HG03520 (cell line): ENCODE measurements around the gene NCAPG.
"Not testable (repeated sequence)": the region's sequence is repeated elsewhere in the genome, so short reads cannot be mapped to it uniquely, and the experiment has no call there.

Experiments used
- ATAC-seq: cut with Tn5 transposase; IDR thresholded peaks from one replicate; pipeline ENCODE4 v1.9.1; 2021; ENCODE audit warnings: mild to moderate bottlenecking, moderate library complexity; ENCODE audit not compliant: unreplicated experiment

Gene NCAPG

DNA sequence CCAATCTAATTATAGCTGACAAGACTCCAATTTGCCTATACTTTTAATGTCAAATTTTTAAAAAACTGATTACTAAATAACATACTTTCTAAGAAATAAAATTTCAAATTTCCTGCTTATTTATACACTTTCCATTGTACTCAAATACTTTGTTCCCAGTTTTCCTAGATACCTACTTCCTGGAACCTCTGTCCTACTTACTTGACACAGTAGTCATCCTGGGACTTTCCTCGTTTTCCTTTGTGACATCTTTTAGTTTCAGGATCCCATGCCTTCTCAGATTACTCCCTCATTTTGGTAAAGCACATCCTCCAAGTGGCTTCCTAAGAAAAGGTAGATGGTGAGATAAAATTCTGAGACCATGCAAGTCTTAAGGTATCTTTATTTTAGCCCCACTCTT, 16.0 kb upstream of the NCAPG start:
- ATAC-seq = no peak

DNA sequence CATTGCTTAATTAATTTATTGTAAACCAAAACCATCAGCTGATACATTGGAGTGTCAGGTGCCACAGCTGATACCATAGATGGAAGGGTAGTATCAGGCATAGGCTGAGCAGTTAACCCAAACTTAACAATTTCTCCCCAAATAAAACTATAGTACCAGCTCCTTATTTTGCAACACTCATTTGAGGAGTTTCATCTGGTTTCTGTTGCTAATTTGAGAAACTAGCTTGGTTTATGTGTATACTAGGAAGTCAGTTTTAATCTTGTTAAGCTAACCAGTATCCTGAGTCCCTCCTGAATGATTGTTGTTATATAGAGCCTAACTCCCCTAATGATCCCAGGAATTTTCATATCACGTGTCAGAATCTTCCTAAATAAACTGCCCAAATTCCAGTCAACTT, 13.0 kb upstream of the NCAPG start:
- ATAC-seq = no peak

DNA sequence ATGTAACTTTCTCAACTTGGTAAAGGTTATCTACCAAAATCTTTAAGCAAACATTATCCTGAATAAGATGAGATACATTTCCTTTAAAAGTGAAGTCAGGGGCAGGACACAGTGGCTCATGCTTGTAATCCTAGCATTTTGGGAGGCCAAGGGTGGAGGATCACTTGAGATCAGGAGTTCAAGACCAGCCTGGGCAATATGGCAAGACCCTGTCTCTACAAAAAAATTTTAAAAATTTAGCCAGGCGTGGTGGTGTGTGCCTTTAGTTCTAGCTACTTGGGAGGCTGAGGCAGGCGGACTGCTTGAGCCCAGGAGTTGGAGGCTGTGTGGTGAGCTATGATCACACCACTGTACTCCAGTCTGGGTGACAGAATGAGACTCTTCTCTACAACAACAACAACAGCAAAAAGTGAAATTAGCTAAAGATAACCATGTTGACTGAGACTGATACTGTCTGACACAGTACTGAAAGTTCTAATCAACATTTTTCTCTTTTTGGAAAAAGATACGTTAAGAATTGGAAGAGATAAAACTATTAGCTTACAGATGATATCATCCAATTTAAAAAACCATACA, 5.1 kb upstream of the NCAPG start:
- ATAC-seq = no peak

DNA sequence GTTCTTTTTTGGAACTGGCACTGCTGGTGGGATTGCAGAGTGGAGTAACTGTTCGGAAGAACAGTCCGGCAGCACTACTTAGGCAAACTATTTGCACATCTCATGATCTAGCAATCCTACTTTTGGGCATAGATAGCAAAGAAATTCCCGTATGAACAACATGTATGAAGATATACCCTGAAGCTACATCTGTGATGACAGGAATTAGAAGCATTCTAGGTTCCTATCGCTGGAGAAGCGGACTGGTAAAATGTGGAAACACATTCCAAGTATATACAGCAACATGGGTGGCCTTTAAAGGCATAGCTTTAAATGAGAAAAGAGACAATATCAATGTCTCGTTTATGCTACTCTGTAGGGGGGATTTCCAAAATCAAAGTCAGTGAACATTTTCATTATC, 3.3 kb upstream of the NCAPG start:
- ATAC-seq = no peak

DNA sequence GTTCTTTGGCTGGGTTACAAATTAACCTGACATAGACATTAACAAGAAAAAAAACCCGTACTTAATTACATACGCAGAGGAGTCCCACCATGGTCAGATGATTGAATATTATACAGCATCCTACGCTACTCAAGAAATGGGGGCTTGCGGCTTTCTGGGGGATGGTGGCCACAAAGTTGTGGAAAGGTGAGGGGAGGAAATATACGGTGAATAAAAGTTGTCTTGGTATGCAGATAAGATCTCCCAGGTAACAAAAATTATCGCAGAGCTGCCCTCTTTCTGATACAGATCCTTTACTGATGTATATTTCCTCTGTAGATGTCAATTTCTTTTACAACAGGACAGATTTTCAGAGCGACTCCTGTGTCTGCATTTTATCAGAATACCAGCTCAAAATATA, 1.1 kb upstream of the NCAPG start:
- no peak for ATAC-seq

DNA sequence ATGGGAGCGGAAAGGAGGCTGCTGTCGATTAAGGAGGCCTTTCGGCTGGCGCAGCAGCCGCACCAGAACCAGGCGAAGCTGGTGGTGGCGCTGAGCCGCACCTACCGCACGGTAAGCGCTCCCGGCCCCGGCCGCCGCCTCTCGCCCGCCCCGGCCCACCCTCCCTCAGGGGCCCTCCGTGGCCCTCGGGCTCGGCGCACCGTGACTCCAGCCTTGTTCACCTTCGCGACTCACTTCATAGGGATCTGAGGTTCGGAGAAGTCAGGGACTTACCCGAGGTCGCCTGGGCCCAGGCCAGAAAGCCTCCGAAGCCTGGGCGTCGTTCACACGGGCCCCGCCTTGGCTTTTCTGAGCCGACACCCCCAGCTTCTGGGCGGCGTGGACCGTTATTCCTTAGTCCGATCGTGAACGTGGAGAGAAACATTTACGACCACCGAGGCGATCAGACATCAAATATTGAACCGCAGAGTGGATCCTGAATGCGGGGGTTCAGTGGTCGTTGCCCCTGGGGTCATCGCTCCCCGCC, 362 bp downstream of the NCAPG start:
- peak; percentile 23 for ATAC-seq

DNA sequence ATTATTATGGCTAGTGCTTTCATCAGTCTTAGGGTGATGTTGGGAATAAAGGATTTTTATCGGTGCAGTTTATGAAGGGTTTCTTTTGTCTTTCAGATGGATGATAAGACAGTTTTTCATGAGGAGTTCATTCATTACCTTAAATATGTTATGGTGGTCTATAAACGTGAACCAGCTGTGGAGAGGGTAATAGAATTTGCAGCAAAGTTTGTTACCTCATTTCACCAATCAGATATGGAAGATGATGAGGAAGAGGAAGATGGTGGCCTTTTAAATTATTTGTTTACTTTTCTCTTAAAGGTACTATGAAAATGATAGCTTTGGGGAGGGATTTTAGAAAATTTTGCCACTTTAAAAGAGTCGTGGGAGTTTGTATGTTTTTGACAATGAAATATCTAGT, 1.3 kb downstream of the NCAPG start:
- ATAC-seq = no peak

DNA sequence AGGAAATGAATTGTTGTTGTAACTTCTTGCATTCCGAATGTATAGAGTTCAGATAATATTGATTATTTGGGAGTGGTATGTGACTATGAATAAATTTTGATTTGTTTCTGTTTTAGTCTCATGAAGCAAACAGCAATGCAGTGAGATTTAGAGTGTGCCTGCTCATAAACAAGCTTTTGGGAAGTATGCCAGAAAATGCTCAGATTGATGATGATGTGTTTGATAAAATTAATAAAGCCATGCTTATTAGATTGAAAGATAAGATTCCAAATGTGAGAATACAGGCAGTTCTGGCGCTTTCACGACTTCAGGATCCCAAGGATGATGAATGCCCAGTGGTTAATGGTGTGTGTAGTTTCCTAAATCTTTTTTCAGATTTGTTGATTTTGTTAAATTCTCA, 2.0 kb downstream of the NCAPG start:
- ATAC-seq = no peak

DNA sequence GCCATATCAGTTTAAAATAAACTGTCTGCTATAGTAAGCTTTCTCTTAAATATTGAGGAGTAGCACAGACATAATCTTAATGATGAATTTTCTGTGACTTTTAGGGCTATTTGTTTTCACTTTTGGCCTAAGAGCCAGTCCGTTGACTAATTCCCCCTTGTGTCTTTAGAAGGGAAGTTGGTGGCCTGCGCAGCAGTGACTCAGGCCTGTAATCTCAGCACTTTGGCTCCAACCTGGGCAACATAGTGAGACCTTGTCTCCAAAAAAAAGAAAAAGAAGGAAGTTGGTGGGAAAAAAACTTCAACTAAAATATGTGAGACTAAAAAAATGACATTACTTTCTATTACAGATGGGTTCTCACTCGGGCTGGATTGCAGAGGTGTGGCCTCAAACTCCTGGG, 3.4 kb downstream of the NCAPG start:
- no peak for ATAC-seq

DNA sequence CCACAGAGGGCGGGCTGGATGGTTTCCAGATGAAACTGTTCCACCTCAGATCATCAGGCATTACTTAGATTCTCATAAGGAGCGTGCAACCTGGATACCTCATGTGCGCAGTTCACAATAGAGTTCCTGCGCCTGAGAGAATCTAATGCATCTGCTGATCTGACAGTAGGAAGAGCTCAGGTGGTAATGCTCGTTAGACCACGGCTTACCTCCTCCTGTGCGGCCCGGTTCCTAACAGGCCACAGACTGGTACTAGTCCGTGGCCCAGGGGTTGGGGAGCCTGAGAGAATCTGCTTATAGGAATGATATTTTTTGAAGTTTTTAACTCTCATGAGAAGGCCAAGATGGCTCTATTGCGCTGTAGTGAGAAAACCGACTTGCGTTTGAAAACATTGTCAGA, 5.4 kb downstream of the NCAPG start:
- ATAC-seq = no peak

DNA sequence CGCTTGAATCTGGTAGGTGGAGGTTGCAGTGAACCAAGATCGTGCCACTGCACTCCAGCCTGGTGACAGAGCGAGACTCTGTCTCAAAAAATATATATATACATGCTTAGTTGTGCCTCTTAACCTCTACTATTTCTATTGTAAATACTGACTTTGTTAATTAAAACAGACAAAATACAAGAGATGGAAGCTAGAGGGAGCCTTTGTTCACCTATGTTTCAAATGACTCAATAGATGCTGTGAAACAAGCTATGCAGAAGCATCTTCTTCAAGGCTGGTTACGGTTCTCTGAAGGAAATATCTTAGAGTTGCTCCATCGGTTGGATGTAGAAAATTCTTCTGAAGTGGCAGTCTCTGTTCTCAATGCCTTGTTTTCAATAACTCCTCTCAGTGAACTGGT, 6.2 kb downstream of the NCAPG start:
- ATAC-seq = peak; percentile 79

DNA sequence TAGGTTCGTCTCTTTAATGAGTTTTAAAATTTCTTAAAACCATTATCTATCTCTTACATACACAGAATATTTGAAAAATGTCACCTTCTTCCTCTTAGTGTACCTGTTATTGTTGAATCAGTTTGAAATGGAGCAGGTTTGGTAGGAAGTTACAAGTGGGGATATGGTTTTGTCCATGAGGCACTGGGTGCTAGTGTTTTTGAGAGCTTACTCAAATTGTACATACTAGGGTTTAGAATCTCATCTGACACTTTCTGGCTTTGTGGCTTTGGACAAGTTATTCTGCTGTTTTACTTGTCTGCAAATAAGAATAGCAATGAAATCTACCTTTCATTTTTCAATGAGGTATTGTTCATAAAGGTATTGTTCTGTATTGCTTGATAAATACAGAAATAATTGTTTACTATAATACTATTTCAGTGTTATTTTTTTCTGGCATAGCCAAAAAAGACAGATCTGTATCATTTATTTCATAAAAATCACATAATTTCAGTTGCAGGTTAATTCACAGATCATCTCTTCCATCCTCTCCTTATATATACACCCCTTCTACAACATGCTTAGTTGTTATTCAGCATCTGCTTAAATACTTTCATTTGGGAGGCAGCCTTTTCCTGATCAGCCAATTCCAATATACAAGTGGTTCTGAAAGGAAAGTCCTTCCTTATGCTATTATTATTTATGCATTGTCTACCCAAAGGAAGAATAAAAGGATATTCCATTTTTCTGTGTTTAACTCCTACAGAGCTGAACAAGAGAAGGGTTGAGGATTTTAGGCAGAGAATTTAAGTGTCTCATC, 13.3 kb downstream of the NCAPG start:
- ATAC-seq = no peak

DNA sequence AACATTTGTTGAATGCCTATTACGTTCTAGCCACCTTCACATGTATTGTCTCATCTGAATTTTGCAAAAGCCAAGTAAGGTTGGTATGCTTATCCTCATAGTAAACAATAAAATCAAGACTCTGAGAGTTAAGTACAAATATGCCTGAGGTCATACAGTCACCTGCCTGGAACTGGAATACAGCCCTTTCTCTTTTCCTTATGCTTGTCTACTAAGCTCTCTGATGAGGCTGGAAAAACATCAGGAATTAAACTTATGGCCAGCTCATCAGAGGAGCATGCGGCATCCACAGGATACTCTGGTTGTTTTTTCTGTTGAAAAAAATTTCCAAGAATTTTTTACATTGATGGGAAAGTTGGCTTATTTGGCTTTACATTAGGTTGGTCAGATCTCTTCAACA, 35.5 kb downstream of the NCAPG start:
- no peak for ATAC-seq

DNA sequence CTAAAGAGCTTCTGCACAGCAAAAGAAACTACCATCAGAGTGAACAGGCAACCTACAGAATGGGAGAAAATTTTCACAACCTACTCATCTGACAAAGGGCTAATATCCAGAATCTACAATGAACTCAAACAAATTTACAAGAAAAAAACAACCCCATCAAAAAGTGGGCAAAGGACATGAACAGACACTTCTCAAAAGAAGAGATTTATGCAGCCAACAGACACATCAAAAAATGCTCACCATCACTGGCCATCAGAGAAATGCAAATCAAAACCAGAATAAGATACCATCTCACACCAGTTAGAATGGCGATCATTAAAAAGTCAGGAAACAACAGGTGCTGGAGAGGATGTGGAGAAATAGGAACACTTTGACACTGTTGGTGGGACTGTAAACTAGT, 39.5 kb downstream of the NCAPG start:
- ATAC-seq = not testable (repeated sequence)

DNA sequence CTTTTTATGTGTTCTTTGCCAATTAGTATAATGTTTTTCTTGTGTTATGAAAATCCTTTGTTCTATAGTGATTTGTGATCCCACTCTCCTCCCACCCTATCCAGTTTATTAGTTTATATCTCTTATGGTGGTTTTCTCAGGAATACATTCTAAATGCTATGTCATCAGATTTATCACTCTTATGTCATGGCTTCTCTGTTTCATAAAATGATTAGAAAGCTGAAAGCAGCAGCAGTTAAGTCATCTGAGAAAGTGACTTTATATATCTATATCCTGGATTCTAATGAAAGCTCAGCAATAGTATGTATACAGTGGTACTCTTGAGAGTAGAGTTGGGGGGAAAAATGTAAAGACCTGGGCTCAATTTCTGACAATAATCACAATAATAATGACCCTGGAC, 41.2 kb downstream of the NCAPG start:
- ATAC-seq = no peak

DNA sequence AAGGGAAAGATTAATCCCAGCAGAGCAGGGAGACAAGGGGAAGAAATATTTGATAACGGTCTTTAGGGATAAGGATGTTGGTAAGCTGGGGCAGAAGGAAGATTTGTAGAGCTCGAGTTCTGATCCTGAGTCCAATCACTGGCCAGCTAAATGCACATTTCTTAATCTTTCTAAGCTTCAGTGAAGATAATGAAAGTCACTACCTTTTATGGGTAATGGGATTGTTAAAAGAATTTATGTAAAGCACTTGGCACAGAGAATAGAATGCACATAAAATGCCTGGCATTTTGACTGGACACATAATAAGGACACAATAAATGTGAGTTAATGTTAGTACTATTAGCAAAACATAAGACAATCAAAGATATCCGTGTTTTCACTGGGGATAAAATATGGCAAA, 43.3 kb downstream of the NCAPG start:
- no peak for ATAC-seq

DNA sequence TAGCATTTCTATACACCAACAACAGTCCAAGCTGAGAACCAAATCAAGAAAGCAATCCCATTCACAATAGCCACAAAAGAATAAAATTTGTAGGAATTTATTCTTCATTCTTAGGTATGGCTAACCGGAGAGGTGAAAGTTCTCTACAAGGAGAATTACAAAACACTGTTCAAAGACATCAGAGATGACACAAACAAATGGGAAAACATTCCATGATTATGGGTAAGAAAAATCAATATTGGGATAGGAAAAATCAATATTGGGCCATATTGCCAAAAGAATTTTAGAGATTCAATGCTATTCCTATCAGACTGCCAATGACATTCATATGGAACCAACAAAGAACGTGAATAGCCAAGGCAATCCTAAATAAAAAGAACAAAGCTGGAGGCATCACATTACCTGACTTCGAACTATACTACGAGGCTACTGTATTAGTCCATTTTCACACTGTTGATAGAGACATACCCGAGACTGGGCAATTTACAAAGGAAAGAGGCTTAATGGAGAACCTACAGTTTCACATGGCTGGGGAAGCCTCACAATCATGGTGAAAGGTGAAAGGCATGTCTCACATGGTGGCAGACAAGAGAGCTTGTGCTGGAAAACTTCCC, 49.1 kb downstream of the NCAPG start:
- ATAC-seq = no peak

DNA sequence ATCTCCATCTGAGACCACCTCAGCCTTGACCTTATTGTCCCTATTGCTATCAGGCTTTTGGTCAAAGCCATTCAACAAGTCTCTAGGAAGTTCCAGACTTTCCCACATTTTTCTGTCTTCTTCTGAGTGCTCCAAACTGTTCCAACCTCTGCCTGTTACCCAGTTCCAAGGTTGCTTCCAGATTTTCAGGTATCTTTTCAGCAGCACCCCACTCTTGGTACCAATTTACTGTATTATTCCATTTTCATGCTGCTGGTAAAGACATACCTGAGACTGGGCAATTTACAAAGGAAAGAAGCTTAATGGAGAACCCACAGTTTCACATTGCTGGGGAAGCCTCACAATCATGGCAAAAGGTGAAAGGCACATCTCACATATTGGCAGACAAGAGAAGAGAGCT, 51.1 kb downstream of the NCAPG start:
- ATAC-seq = not testable (repeated sequence)

DNA sequence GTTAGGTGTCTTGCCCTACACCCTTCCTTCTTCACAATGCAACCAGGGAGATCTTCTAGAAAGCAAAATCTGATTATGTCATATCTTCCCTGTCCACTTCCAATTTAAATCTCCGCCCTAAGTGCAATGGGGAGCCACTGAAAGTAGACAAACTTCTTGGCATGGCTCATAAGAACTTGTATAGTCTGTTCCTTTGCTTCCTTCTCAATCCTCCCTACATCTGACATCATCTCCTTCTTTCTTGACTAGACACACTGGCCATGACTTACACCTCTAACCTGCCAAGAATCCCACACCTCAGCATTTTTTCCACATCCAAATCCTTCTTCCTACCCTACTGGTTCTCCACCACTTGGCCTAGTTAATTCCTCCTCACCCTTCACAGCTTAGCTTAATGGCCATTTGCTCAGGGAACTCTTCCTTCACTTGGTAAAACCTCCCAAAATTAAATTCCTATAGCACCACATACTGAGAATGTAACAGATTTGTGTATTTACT, 55.1 kb downstream of the NCAPG start:
- no peak for ATAC-seq

DNA sequence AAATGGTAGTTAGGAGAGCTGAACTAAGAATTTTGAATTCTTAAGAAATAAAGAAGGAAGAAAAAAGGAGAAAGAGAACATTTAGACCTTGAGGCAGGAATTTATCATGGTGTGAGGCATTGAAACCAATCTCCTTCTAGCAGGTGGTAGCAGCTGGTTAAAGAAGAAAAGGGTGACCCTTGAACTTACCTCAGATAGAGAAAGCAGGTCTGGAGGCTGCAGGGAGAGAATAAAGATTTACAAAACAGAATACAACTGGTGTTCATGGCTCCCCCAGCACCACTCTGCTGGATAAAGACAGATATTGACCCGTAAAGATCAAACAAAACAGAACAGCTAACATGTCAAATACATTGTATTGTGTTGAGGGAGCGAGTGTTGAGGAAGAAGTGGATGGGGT, 56.0 kb downstream of the NCAPG start:
- ATAC-seq = no peak

DNA sequence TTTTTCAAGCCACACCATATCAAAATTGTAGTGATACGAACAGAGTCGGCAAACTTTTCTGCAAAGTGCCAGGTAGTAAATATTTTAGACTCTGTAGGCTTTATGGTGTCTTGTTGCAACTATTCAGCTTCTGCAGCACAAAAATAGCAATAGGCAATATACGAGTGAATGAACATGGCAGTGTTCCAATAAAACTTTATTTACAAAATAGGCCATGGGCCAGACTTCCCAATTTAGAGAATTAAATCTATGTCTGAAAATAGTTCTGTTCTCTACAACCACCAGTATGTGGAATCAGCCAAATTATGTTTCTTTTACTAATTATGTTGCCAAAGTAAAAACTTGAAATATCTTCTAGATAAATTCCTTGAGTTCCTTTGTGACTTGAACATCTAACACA, 56.5 kb downstream of the NCAPG start:
- ATAC-seq = no peak

DNA sequence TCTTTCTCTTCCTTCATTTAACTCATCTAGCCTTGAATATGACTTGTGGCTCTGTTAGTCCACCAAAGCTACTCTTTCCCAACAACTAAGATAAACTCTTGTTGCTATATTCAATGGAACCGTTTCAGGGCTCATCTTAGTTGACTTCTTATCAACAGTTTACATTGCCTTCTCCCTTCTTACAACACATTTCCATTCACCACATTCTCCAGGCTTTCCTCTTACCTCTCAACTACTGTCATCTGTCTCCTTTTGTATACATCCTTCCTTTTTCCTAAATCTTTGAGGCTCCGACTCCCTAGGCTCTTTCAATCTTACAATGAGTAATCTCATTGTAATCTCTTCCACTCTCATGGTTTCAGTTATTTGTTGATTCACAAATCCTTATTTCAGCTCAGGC, 58.5 kb downstream of the NCAPG start:
- no peak for ATAC-seq
